HCT116 (cell line): ENCODE measurements around the gene CPA4.
"Not testable (repeated sequence)": the region's sequence is repeated elsewhere in the genome, so short reads cannot be mapped to it uniquely, and the experiment has no call there.

Source experiments
- CEBPB ChIP-seq: IDR thresholded peaks from 2 replicates; pipeline ENCODE4 v1.6.1; 2012; ENCODE audit warnings: low read depth
- CTCF ChIP-seq, 3 experiments: fragments of 200-600 bp in 1 of 3; sonication (generic) in 1 of 3; IDR thresholded peaks in 2 of 3; conservative IDR thresholded peaks in 1 of 3; 2 replicates each; pipeline ENCODE4 v1.5.1; 2012 to 2017; ENCODE audit warnings: low read depth in 2 of 3, low read length in 2 of 3, antibody characterized with exemption in 1 of 3, borderline replicate concordance in 1 of 3, control low read depth in 1 of 3, mild to moderate bottlenecking in 1 of 3, mixed read lengths in 1 of 3, mixed run types in 1 of 3, moderate library complexity in 1 of 3; ENCODE audit not compliant: insufficient read depth in 1 of 3
- EZH2 ChIP-seq: fragments of 200-600 bp; sonication (generic); IDR thresholded peaks from 2 replicates; pipeline ENCODE4 v1.6.1; 2017; ENCODE audit warnings: antibody characterized with exemption, mixed run types
- EZH2phosphoT487 ChIP-seq: fragments of 200-600 bp; IDR thresholded peaks from 2 replicates; pipeline ENCODE4 v1.6.1; 2018; ENCODE audit warnings: antibody characterized with exemption, borderline replicate concordance
- POLR2A ChIP-seq: IDR thresholded peaks from 2 replicates; pipeline ENCODE4 v1.7.0; 2011; ENCODE audit warnings: borderline replicate concordance; ENCODE audit not compliant: insufficient read depth, insufficient read length; ENCODE audit errors: extremely low read depth
- POLR2AphosphoS5 ChIP-seq: IDR thresholded peaks from 2 replicates; pipeline ENCODE4 v1.6.1; 2011; ENCODE audit warnings: mild to moderate bottlenecking, low read depth, low read length, moderate library complexity
- REST ChIP-seq: IDR thresholded peaks from 2 replicates; pipeline ENCODE4 v1.6.1; 2012; ENCODE audit warnings: low read depth
- SIN3A ChIP-seq: IDR thresholded peaks from 2 replicates; pipeline ENCODE4 v1.6.1; 2012; ENCODE audit warnings: low read depth
- TF ChIP-seq, protein P1 (sequence below): IDR thresholded peaks from 2 replicates; pipeline ENCODE4 v1.6.1; 2012
- TF ChIP-seq, protein P2 (sequence below): IDR thresholded peaks from 2 replicates; pipeline ENCODE4 v1.6.1; 2012

DNA sequence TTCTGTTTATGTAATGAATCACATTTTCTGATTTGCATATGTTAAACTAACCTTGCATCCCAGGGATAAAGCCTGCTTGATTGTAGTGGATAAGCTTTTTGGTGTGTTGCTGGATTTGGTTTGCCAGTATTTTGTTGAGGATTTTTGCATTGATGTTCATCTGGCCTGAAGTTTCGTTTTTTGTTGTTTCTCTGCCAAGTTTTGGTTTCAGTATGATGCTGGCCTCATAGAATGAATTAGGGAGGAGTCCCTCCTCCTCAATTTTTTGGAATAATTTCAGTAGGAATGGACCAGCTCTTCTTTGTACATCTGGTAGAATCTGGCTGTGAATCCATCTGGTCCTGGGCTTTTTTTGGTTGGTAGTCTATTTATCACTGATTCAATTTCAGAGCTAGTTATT is 49.5 kb upstream of the CPA4 start:
- TF ChIP-seq POLR2A; CTCF (IDR thresholded peaks at IDR 0.05 in 2 of 3, conservative IDR thresholded peaks at IDR 0.05 in 1 of 3; ENCODE audit: borderline replicate concordance in 1 of 3, insufficient read depth in 1 of 3, low read depth in 2 of 3, low read length in 2 of 3); REST; EZH2; EZH2phosphoT487; CEBPB; POLR2AphosphoS5; SIN3A: not testable (repeated sequence)
- TF ChIP-seq, protein P1, sequence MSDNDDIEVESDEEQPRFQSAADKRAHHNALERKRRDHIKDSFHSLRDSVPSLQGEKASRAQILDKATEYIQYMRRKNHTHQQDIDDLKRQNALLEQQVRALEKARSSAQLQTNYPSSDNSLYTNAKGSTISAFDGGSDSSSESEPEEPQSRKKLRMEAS, result not testable (repeated sequence)
- TF ChIP-seq, protein P2, sequence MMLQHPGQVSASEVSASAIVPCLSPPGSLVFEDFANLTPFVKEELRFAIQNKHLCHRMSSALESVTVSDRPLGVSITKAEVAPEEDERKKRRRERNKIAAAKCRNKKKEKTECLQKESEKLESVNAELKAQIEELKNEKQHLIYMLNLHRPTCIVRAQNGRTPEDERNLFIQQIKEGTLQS, result not testable (repeated sequence)
